Measurements from ENCODE around the gene IL31RA.

GRCh38 chr5:55894135-55894534 lies 43.0 kb downstream of the IL31RA start:
- TF ChIP-seq POLR2A (IDR thresholded peaks at IDR 0.05) (no peak), CTCF (IDR thresholded peaks at IDR 0.05 in 4 of 5, conservative IDR thresholded peaks at IDR 0.05 in 1 of 5) (no peak)
